ENCODE results near the gene BTBD16. TPM values are rescaled to one million over a fixed set of nuclear protein-coding genes. Genes with fewer than 3 reads are reported as not detected.

The BTBD16 gene
- total and polyA plus RNA-seq, 2 of the 13 experiments (the other 11 are each of a cell fraction or from before 2014, with no cell fraction given): 5.0 to 11.9 TPM

DNA sequence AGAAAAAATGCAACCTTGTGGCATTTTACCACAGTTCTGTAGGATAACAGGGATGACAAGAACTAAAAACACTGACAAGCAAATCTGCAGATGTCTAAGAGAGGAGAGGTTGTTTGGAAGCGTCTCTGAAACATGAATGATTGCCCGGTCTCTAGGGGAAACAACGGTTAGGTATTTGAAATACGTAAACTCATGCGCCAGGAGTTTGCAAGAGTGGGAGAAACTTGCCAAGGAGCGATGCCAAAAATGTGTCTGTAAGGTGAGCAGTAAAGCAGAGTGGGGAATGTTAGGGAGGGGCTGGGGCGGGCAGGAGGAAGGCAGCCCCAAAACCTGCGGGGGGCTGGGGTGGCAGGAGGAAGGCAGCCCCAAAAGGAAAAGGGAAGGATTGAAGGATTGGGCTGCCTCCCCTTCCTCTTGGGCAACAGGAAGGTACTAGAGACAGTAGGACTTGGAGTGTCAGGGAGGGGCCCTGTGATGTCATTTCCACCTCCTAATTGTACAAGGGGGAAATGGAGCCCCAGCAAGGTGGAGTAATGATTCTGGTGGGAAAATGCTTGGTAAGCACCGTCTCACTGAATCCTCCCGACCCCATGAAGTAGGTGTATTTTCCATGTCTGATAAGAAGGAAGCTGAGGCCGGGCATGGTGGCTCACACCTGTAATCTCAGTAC lies 70.2 kb downstream of the BTBD16 start (continued):
- TF ChIP-seq ZBTB40 (IDR thresholded peaks at IDR 0.05) (no peak), ZBTB40 (CRISPR knock-in tag; IDR thresholded peaks at IDR 0.05) (no peak), PAWR (CRISPR knock-in tag; IDR thresholded peaks at IDR 0.05; ENCODE audit: borderline replicate concordance) (no peak), ZNF232 (CRISPR knock-in tag; IDR thresholded peaks at IDR 0.05; ENCODE audit: borderline replicate concordance) (no peak), STAT5B (CRISPR knock-in tag; IDR thresholded peaks at IDR 0.05) (no peak), NFIB (CRISPR knock-in tag; IDR thresholded peaks at IDR 0.05; ENCODE audit: borderline replicate concordance) (no peak), ZNF567 (CRISPR knock-in tag; IDR thresholded peaks at IDR 0.05; ENCODE audit: borderline replicate concordance) (no peak), HMG20B (CRISPR knock-in tag; conservative IDR thresholded peaks at IDR 0.05) (no peak), SMAD3 (CRISPR knock-in tag; IDR thresholded peaks at IDR 0.05) (no peak), SYNCRIP (IDR thresholded peaks at IDR 0.05; ENCODE audit: insufficient read depth, low read depth, low read length) (no peak), TBL1XR1 (IDR thresholded peaks at IDR 0.05; ENCODE audit: borderline replicate concordance, low read length, partially characterized antibody) (no peak)
- TF ChIP-seq, protein P1, sequence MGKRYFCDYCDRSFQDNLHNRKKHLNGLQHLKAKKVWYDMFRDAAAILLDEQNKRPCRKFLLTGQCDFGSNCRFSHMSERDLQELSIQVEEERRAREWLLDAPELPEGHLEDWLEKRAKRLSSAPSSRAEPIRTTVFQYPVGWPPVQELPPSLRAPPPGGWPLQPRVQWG (CRISPR knock-in tag; IDR thresholded peaks at IDR 0.05; ENCODE audit: borderline replicate concordance, low read depth): no peak

Measured in HepG2 (cell line).